G401.6 (cell line): ENCODE measurements around the gene PHPT1.

ENCODE experiments used
- FAIRE-seq: peaks from 2 replicates; lab custom pipeline; 2012; peaks lifted over from hg19 to GRCh38; lab: Jason Lieb, UNC

The PHPT1 gene

DNA sequence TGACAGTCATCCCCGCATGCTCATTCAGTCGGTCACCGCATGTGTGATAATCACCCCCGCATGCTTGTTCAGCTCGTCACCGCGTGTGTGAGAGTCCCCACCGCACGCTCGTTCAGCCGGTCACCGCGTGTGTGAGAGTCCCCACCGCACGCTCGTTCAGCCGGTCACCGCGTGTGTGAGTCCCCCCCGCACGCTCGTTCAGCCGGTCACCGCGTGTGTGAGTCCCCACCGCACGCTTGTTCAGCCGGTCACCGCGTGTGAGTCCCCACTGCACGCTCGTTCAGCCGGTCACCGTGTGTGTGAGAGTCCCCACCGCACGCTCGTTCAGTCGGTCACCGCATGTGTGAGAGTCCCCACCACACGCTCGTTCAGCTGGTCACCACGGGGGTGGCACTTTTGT is 40.6 kb downstream of the PHPT1 start:
- FAIRE-seq: no peak

DNA sequence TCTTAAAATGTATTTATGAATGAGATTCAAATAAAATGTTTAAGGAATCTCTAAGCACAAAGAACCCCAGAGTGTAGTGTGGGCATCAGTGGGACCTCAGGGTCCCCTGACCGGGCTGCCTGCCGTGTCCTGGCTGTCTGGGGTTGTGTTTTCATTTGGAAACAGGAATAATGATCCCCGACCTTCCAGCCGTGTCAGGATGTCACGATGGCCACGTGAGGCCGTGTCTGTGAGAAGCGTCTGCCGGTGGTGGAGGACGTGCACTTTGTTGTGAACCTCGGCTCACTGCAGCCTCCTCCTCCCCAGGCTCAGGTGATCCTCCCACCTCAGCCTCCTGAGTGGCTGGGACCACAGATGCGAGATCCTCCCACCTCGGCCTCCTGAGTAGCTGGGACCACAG is 41.5 kb downstream of the PHPT1 start:
- no peak for FAIRE-seq

DNA sequence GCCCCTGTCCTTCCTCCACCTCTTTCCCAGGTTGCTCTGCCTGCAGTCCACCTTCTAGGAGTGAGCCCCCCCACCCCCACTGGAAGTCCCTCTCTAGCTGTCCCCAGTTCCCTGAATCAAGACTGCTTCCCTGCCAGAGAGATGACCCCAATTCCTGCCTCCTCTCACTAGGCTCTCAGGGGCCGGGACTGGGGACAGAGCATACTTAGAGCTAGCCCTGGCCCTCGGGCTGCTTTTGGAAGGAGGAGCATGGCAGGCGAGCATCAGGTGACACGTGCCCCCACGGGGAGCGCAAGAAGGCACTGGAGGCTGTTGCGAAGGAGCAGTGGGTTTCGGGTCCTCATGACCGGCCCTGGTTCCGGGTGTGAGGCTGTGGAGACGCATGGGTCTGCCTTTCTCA is 46.8 kb downstream of the PHPT1 start:
- FAIRE-seq: no peak

DNA sequence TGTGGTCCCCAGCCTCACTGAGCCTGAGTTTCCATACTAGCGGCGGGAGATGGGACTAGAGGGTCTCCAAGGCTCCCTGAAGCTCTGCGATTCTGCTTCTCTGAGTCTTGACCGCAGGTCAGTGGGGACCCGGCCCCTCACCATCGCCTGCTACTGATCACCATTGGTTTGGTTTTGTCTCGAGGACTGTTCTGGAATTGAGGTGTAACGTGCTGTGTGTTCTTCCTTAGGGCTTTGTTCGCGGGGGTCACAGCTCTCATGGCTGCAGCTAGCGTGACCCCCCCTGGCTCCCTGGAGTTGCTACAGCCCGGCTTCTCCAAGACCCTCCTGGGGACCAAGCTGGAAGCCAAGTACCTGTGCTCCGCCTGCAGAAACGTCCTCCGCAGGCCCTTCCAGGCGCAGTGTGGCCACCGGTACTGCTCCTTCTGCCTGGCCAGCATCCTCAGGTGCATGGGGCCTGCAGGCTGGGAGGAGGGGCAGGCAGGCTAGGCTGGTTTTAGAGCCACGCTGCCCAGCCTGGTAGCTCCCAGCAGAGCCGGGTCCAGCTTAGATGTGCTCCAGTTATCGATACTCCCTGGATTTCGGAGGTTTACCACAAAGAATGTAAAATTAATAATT is 49.4 kb downstream of the PHPT1 start:
- no peak for FAIRE-seq

DNA sequence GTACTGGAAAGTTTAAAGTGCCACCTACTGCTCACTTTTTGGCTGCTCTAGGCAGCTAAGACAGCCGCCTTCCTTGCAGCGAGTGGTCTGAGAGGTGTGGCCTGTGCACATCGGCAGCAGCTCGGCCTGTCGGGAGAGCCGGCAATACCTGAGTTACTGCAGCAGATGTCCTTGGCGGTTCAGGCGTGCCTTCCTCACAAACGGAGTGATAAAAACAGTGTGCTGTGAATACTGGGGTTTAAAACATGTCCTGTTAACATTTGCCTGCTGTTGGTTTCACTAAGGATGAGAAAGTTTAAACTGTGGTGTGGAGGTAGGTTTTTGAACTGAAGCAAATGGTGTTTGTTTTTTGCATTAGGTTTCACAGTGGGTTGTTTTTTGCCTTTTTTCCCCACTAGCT is 50.0 kb downstream of the PHPT1 start:
- FAIRE-seq: peak; percentile 83

DNA sequence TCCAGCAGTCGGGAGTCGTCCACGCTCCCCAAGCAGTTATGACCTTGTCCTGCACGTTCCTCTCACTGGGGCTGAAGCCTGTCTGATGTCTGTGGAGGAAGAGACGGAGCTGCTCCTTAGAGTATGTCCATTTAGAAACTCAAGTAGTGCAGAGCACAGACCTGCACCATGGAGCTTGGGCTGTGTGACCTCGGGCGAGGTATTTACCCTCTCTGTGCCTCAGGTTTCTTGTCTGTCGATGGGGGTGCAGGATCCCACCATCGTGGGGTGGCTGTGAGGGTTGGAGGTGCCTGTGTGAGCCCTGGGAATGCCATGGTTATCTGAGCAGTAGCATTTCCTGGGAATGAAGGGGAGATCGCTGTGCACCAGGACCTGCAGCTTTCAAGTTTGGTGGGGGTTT is 51.3 kb downstream of the PHPT1 start:
- no peak for FAIRE-seq
